Cerebellar nuclear complex (tissue), 1 donor: ENCODE data around the gene SLC22A12.
"Not testable (repeated sequence)": the region's sequence is repeated elsewhere in the genome, so short reads cannot be mapped to it uniquely, and the experiment has no call there.

Source experiments
- DNase-seq, 2 experiments: peaks; one replicate each; lab custom pipeline; 2025; lab: John Stamatoyannopoulos, UW

SLC22A12 gene

DNA sequence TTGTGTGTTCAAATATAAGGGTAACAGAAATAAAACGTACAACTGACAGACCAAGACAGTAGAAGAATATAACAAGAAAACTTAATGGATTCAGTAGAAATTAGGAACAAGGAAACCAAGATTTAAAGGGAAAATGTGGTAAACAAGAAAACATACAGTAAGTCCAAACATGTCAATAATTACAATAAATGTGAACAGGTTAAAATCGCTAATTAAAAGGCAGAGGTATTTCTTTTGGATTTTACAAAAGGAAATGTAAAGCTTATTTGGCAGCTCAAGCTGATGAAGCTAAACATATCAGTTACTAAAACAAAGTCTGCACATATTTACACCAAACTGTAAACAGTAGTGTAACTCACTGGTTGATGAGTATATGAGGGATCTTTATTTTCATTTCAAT is 2.3 kb upstream of the SLC22A12 start:
- no peak for DNase-seq

DNA sequence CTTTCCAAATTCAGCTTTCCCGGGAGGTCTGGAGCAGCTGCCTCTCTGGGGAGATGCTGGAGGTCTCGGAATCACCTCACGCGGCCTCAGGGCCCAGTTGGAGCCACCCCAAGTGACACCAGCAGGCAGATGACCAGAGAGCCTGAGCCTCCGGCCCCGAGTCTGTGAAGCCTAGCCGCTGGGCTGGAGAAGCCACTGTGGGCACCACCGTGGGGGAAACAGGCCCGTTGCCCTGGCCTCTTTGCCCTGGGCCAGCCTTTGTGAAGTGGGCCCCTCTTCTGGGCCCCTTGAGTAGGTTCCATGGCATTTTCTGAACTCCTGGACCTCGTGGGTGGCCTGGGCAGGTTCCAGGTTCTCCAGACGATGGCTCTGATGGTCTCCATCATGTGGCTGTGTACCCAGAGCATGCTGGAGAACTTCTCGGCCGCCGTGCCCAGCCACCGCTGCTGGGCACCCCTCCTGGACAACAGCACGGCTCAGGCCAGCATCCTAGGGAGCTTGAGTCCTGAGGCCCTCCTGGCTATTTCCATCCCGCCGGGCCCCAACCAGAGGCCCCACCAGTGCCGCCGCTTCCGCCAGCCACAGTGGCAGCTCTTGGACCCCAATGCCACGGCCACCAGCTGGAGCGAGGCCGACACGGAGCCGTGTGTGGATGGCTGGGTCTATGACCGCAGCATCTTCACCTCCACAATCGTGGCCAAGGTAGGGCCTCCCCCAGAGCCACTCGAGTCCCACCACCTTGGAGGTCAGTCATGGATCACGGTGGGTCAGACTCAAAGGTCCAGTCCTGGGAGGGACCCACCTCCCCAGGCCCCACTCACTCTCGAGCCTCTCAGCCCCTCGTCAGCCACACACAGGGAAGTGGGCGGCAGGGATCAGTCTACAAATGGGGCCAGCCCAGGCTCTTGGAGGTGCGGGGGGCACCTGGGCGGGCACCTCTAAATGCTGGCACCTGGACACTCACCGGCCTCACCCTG is 525 bp downstream of the SLC22A12 start:
- no peak for DNase-seq

- no peak for DNase-seq
Observed at GRCh38 chr11:64592234-64592615, 1.2 kb downstream of the SLC22A12 start.

GRCh38 chr11:64592656-64593055 is 1.6 kb downstream of the SLC22A12 start:
- no peak for DNase-seq

DNA sequence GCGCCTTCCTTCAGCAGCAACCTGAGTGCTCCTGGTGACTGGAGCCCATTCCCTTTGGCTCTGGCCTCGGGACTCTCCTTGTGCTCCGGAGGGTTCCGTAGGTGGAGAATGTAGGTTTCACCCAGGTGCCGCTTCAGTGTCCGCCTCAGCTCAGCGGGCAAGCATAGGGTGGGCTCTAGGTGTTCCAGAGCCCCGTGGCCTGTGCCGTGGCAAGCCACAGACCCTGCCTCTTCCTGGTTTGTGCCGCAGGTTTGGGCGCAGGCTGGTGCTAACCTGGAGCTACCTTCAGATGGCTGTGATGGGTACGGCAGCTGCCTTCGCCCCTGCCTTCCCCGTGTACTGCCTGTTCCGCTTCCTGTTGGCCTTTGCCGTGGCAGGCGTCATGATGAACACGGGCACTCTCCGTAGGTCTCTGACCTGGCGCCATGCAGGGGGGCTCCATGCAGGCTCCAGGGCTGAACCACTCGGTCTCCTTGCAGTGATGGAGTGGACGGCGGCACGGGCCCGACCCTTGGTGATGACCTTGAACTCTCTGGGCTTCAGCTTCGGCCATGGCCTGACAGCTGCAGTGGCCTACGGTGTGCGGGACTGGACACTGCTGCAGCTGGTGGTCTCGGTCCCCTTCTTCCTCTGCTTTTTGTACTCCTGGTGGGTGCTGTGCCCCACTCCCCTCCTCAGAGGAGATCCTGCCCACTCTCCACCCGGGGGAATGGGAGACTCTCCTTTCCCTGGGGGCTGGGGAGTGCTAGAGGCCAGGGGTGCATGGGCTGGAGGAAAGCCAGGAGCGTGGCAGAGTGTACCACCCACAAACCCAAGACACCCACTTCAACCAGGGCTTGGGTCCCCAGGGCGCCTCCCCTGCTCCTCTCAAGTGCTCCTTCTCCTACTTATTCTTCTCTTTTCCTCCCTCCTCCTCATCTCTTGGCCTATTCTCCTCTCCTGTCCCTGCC is 2.4 kb downstream of the SLC22A12 start:
- no peak for DNase-seq

DNA sequence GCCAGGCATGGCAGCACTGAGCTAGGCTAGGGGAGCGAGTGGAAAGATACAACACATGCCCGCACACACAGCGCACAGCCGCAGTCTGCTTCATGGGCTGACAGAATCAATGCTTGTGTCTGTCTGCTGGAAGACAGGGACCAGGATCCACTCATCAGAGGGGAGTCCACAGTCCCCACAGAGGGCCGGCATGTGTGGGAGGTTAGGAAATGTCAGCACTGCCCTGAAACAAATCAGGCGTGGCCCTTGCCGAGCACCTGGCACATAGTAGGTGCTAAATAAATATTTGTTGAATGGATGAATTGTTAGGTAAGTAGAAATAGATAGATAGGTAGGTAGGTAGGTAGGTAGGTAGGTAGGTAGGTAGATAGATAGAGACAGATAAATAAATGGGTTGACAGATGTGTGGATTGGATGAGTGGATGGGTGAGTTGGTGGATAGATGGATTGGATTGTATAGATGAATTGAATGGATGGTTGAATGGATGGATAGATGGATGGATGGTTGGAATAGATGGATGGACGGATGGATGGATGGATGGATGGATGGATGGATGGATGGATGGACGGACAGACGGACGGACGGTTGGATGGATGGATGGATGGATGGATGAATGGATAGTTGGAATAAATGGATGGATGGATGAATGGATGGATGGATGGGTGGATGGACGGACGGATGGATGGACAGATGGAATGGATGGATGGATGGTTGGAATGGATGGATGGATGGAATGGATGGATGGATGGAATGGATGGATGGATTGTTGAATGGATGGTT is 3.3 kb downstream of the SLC22A12 start:
- DNase-seq: no peak

GRCh38 chr11:64595922-64596321 is 4.9 kb downstream of the SLC22A12 start:
- DNase-seq: not testable (repeated sequence)

GRCh38 chr11:64597671-64598101 is 6.7 kb downstream of the SLC22A12 start:
- no peak for DNase-seq

GRCh38 chr11:64598106-64598796 is 7.2 kb downstream of the SLC22A12 start:
- no peak for DNase-seq

DNA sequence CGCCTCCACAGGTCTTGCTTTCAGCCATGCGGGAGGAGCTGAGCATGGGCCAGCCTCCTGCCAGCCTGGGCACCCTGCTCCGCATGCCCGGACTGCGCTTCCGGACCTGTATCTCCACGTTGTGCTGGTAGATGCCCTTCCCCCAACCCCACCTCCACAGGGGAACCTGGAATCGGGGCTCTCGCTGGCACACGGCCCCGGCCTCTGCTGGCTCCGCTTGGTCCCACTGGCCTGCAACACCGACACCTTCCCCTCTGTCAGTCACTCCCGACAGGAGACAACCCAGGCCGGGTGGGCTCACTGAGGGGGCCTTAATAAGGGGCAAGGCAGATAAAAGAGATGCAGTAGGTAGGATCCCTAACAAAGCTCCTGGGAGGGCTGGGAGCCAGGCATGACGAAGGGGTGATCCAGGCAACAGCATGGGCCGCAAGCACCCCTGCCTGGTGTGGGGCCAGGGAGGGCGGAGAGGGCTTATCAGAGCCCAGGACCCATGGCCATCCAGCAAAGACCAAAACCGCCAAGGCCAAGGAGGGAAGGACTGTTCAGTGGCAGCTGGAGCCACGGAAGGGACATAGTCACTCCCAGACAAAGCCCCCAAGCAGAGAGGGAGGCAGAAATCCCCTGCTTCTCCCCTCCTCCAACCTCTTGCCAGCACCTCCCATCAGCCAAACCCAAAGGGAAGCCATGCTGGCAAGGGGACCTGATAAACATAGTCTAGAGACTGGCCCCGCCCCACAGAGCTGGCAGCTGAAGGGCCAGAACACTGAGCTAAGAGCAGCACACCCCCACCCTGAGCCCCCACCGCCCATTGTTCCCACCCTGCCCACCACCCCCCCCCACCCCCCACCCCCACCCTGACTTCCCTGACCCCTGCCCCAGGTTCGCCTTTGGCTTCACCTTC is 8.0 kb downstream of the SLC22A12 start:
- DNase-seq: no peak

DNA sequence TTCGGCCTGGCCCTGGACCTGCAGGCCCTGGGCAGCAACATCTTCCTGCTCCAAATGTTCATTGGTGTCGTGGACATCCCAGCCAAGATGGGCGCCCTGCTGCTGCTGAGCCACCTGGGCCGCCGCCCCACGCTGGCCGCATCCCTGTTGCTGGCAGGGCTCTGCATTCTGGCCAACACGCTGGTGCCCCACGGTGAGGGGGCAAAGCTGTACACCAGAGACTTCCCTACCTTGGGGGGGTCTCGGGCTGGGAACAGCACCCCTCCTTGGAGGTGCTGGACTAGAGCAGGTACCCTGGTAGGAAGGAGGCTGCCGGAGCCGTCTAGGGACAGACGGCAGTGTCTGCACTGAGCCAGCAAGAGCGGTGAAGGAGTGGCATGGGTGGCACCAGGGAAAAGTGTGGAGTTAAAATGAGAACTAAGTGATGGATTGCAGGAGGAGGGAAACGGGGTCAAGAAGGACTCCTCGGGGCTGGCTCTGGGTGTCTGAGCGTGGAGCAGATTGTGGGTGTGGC is 8.7 kb downstream of the SLC22A12 start:
- DNase-seq: no peak

GRCh38 chr11:64600281-64600992 is 9.4 kb downstream of the SLC22A12 start:
- DNase-seq: no peak

DNA sequence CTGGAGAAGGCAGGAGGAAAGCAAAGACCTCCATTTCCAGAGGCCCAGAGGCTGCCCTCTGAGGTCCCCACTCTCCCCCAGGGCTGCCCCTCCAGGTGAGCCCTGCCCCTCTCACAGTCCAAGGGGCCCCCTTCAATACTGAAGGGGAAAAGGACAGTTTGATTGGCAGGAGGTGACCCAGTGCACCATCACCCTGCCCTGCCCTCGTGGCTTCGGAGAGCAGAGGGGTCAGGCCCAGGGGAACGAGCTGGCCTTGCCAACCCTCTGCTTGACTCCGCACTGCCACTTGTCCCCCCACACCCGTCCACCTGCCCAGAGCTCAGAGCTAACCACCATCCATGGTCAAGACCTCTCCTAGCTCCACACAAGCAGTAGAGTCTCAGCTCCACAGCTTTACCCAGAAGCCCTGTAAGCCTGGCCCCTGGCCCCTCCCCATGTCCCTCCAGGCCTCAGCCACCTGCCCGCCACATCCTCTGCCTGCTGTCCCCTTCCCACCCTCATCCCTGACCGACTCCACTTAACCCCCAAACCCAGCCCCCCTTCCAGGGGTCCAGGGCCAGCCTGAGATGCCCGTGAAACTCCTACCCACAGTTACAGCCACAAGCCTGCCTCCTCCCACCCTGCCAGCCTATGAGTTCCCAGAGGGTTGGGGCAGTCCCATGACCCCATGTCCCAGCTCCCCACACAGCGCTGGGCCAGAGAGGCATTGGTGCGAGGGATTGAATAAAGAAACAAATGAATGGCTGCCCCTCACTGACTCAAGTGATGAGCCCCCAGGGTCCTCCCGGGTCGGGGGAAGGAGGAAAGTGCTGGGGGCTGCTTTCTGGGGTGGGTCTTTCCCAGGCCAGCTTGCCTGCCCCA is 10.8 kb downstream of the SLC22A12 start:
- no peak for DNase-seq

DNA sequence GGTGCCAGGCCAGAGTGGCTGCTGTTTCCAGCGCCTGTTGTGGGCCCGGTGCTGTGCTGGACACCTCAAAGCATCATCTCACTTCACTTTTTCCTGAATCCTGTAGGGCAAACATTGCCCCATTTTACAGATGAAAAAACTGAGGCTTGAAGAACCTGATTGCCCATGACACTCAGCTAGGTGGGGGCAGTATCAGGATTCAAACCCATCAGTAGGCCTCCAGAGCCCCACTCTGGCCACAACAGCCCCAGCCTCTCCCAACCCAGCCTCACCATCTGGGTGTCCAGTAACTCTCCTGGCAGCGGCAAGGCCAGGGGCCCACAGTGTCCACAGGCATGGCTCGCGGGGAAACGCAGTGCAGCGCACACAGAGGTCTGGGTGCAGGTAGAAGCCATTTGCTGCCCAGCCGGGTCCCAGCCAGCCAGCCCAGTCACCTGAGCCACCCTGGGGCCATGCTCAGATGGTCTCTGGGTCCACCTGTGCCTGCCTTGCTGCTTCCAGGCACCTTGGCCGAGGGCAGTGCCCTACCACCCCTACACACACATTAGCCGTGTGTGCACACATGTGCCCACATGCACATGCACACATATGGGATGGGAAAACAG is 11.5 kb downstream of the SLC22A12 start:
- no peak for DNase-seq

DNA sequence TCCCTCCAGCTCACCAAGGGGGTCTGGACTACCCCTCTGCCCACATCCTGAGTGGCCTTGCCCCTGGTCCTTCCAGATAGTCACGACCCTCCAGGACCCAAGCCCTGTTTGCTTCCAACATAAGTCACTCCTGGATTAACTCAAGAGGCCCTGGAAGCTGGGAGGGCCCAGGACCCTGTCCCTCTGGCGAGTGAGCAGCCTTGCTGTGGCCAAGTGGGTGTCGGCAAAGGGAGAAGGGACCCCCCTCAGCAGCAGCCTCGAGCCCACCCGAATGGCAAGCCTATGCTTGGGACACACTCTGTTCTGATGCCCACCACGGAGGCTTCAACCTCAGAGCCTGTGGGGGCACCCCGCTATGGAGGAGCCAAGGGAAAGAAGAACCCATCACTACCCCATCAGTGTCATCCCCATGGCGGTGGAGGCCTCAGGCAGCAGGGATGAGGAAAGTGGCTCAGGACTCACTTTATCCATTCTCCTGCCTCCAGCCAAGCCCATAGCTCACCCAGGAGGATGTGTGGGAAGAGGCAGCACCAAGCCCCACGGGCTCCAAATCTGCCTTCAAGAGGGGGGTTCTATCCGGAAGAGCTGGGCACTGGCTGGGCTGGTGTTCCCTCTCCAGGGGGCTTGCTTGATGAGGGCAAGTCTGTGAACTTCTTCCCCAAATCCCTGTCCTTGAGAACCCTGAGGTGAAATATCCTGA is 12.5 kb downstream of the SLC22A12 start:
- no peak for DNase-seq

GRCh38 chr11:64604458-64605243 is 13.6 kb downstream of the SLC22A12 start:
- DNase-seq: no peak

DNA sequence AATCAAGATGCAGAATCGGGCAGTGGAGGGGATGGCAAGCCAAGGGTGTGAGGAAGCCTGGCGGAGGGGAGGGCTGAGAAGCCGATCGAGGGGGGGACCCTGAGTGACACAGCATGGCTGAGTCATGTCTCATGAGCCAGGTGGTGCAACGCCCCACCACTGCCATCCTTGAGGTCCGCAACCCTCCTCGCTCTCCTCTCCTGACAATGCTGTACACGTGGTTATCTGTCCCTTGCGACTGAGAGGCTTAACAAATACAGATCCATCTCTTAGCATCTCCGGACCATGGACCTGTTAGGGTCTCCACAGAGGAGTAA is 14.2 kb downstream of the SLC22A12 start:
- no peak for DNase-seq
